ENCODE results near the gene PADI6. TPM values are rescaled to one million over a fixed set of nuclear protein-coding genes. Genes with fewer than 3 reads are reported as not detected.

The PADI6 gene
- polyA plus RNA-seq, 1 of the 3 experiments (the other 2 are of a cell fraction) = not detected

DNA sequence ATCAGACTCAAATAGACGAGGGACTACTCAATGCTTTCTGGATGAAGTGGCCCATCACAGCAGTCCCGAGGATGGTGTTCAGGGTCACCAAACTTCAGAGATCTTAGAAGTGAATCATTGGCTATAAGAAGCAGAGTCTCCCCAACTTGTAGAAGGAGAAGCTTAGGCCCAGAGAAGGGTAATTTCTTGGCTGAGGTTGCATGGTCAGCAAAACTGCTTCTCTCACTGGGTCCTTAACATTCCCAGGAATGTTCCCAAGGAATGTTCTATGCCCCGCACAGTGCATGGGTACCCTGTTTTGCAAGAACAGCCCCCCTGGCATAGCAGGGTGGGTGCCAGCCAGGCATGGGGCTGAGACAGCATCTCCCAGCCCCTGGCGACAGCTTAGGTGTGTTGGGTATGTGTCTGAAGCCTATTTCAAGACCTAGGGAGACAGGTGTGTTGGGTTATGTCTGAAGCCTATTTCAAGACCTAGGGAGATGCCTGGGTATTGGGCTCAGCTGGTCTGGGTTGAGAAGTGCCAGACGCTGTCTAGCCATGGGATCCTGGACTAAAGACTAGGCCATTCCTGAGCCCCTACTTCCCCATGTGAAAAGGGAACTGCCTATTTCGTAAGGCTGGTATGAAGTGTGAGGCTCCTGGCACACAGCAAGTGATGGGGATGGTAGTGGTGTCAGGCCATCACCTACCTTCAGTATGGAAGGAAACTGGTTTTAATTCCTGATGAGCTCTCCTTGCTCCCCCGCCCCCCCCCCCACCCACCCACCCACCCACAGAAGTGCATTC is 26.1 kb downstream of the PADI6 start:
- no peak overlapping the region for H3K4me2 ChIP-seq
- WGBS (ENCODE audit: low lambda C conversion rate) = 70% methylated on average over 4 of the region's 7 CpGs
- no peak overlapping the region for H3K9ac ChIP-seq
- peaks cover 3% of the 10 kb centered on the region; the same call in 1 of the 2 replicates for H3K27me3 ChIP-seq (ENCODE audit: insufficient read depth)
- H3F3A ChIP-seq (replicated peaks; ENCODE audit: insufficient read depth) = no peaks in the 10 kb centered on the region
- no peak for DNase-seq
- no peak overlapping the region for H3K27ac ChIP-seq (ENCODE audit: low read depth in 2 of 2, low read length in 1 of 2)
- no peaks in the 10 kb centered on the region for H3K79me2 ChIP-seq (ENCODE audit: insufficient read depth)
- TF ChIP-seq, protein P1, sequence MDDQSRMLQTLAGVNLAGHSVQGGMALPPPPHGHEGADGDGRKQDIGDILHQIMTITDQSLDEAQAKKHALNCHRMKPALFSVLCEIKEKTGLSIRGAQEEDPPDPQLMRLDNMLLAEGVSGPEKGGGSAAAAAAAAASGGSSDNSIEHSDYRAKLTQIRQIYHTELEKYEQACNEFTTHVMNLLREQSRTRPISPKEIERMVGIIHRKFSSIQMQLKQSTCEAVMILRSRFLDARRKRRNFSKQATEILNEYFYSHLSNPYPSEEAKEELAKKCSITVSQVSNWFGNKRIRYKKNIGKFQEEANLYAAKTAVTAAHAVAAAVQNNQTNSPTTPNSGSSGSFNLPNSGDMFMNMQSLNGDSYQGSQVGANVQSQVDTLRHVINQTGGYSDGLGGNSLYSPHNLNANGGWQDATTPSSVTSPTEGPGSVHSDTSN (IDR thresholded peaks at IDR 0.05) = no peak
- TF ChIP-seq GATA2 (CRISPR knock-in tag; IDR thresholded peaks at IDR 0.05) (no peak), FOXJ3 (CRISPR knock-in tag; IDR thresholded peaks at IDR 0.05) (no peak), YY1 (IDR thresholded peaks at IDR 0.05; ENCODE audit: low read depth) (no peak), SMC3 (IDR thresholded peaks at IDR 0.05; ENCODE audit: low read depth, low read length) (no peak), NFIC (IDR thresholded peaks at IDR 0.05; ENCODE audit: borderline replicate concordance) (no peak), JUND (IDR thresholded peaks at IDR 0.05) (no peak)
- TF ChIP-seq, protein P2, sequence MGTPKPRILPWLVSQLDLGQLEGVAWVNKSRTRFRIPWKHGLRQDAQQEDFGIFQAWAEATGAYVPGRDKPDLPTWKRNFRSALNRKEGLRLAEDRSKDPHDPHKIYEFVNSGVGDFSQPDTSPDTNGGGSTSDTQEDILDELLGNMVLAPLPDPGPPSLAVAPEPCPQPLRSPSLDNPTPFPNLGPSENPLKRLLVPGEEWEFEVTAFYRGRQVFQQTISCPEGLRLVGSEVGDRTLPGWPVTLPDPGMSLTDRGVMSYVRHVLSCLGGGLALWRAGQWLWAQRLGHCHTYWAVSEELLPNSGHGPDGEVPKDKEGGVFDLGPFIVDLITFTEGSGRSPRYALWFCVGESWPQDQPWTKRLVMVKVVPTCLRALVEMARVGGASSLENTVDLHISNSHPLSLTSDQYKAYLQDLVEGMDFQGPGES (IDR thresholded peaks at IDR 0.05; ENCODE audit: low read depth, low read length) = no peak
- no peak overlapping the region for H2AFZ ChIP-seq (ENCODE audit: low read depth)
- no peaks in the 10 kb centered on the region for H3K9me3 ChIP-seq
- no peaks in the 10 kb centered on the region for H3K4me1 ChIP-seq (ENCODE audit: control insufficient read depth in 1 of 2, insufficient read depth in 2 of 2, low read depth in 1 of 2, low read length in 1 of 2)
- POLR2A ChIA-PET = no interaction called here
- no peaks in the 10 kb centered on the region for H3K9me2 ChIP-seq
- CTCF ChIA-PET = interaction anchor here (1.0 to 2.0 kb wide), 3 partner anchors 8 to 62 kb away, joined by 4 to 5 read pairs (median 5); no protein-coding TSS in a partner anchor
- no peak overlapping the region for H3K4me3 ChIP-seq (ENCODE audit: low read depth in 2 of 2, low read length in 1 of 2)
- H4K20me1 ChIP-seq (ENCODE audit: insufficient read depth) = no peaks in the 10 kb centered on the region
- H3K36me3 ChIP-seq (replicated peaks in 1 of 2; ENCODE audit: control insufficient read depth in 1 of 2, insufficient read depth in 2 of 2, low read length in 1 of 2) = no peaks in the 10 kb centered on the region

- H3K4me2 ChIP-seq = no peak overlapping the region
- CTCF ChIA-PET = no interaction called here
- WGBS (ENCODE audit: low lambda C conversion rate) = 87% methylated on average over 9 of the region's 11 CpGs
Observed at GRCh38 chr1:17400725-17401341, 28.8 kb downstream of the PADI6 start.

More at GRCh38 chr1:17400725-17401341, 28.8 kb downstream of the PADI6 start:
- POLR2A ChIA-PET = no interaction called here
- TF ChIP-seq POLR2AphosphoS5 (IDR thresholded peaks at IDR 0.05; ENCODE audit: low read depth, low read length) (no peak), SIN3A (IDR thresholded peaks at IDR 0.05; ENCODE audit: borderline replicate concordance, low read depth, low read length) (no peak), NFIC (IDR thresholded peaks at IDR 0.05; ENCODE audit: borderline replicate concordance) (no peak), GABPA (IDR thresholded peaks at IDR 0.05; ENCODE audit: low read depth) (no peak), FOXM1 (IDR thresholded peaks at IDR 0.05; ENCODE audit: low read depth) (no peak), NRF1 (IDR thresholded peaks at IDR 0.05; ENCODE audit: low read depth, low read length) (no peak), ELF1 (IDR thresholded peaks at IDR 0.05) (no peak)
- TF ChIP-seq, protein P1 (IDR thresholded peaks at IDR 0.05) = no peak
- Histone ChIP-seq H3K79me2 (ENCODE audit: insufficient read depth) (no peaks in the 10 kb centered on the region), H4K20me1 (ENCODE audit: insufficient read depth) (no peaks in the 10 kb centered on the region), H3K27me3 (ENCODE audit: insufficient read depth) (no peaks in the 10 kb centered on the region), H3K27ac (ENCODE audit: low read depth in 2 of 2, low read length in 1 of 2) (no peak overlapping the region), H3K4me1 (ENCODE audit: control insufficient read depth in 1 of 2, insufficient read depth in 2 of 2, low read depth in 1 of 2, low read length in 1 of 2) (peaks cover 0 to under 1% of the 10 kb centered on the region in 2 experiments; a peak in 1 of 4 replicates), H2AFZ (ENCODE audit: low read depth) (no peak overlapping the region), H3K4me3 (ENCODE audit: low read depth in 2 of 2, low read length in 1 of 2) (no peak overlapping the region), H3K9ac (no peak overlapping the region), H3K9me3 (no peaks in the 10 kb centered on the region), H3F3A (replicated peaks; ENCODE audit: insufficient read depth) (no peaks in the 10 kb centered on the region), H3K9me2 (no peaks in the 10 kb centered on the region), H3K36me3 (replicated peaks in 1 of 2; ENCODE audit: control insufficient read depth in 1 of 2, insufficient read depth in 2 of 2, low read length in 1 of 2) (no peaks in the 10 kb centered on the region)
- no peak for DNase-seq
